LNCaP clone FGC (cell line): Measurements from ENCODE around the gene ZFHX3.

Experiments
- DNase-seq: peaks from one replicate; pipeline ENCODE4 v3.0.0-alpha.2; 2011; ENCODE audit warnings: low read depth
- H3K4me3 ChIP-seq: 2 replicates; pipeline ENCODE4 v1.5.1; 2011; ENCODE audit warnings: mild to moderate bottlenecking, low read depth, low read length, control low read depth
- TF ChIP-seq, protein P1 (sequence below): IDR thresholded peaks from 2 replicates; pipeline ENCODE4 v1.5.1; 2012; ENCODE audit warnings: mild to moderate bottlenecking; ENCODE audit not compliant: control insufficient read depth, insufficient read depth; ENCODE audit errors: extremely low read depth

Gene ZFHX3

DNA sequence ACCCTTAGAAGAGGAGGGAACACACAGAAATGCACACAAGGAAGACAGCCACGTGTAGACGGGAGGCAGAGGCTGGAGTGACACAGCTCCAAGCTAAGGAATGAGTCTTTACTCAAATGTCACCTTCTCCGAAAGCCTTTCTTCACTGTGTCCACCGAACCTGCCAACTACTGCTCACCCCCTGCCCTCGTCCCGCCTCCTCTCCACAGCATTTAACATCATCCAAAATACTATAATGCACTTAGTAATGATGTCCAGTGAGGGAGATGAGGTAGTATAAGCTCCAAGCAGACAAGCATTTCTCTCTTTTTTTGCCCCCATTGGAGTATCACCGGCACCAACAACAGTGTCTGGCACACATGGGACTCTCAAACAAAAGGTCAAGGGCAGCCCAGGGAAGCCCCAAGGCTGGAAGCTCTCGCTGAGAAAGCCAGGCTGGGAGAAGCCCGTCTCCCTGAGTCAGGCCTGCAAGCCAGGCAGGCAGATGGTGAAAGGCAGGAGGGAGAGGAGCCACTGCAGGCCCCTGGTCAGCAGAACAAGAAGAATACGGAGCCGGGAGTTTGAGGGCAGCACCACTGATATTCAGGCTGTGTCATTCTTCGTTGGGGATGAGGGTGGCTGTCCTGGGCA, 25.9 kb downstream of the ZFHX3 start:
- H3K4me3 ChIP-seq, result no peak overlapping the region
- DNase-seq, result no peak
- TF ChIP-seq, protein P1, sequence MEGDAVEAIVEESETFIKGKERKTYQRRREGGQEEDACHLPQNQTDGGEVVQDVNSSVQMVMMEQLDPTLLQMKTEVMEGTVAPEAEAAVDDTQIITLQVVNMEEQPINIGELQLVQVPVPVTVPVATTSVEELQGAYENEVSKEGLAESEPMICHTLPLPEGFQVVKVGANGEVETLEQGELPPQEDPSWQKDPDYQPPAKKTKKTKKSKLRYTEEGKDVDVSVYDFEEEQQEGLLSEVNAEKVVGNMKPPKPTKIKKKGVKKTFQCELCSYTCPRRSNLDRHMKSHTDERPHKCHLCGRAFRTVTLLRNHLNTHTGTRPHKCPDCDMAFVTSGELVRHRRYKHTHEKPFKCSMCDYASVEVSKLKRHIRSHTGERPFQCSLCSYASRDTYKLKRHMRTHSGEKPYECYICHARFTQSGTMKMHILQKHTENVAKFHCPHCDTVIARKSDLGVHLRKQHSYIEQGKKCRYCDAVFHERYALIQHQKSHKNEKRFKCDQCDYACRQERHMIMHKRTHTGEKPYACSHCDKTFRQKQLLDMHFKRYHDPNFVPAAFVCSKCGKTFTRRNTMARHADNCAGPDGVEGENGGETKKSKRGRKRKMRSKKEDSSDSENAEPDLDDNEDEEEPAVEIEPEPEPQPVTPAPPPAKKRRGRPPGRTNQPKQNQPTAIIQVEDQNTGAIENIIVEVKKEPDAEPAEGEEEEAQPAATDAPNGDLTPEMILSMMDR, result no peak

DNA sequence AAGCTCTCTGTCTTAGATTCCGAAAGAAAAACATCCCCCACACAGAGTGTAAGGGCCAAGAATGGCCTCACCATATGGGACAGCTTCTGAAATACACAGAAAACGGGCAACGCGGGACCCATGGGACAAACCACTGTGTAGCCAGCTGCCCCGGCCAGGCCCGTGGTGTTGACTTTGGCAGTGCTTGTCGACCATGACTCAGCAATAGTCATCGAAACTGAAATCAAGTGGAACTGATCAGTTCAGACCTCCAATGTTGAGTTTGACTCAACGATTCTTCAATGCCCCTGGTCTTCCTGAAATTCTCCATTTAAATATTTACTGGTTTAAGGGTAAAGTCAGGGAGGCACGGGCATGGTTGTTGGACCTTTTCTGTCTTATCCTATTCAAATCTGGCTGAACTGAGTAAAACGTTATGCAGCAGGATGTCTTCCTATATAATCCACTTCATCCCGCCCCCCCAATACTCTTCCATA, 27.5 kb downstream of the ZFHX3 start:
- DNase-seq, result peak; percentile 65
- TF ChIP-seq, protein P1, result no peak

DNA sequence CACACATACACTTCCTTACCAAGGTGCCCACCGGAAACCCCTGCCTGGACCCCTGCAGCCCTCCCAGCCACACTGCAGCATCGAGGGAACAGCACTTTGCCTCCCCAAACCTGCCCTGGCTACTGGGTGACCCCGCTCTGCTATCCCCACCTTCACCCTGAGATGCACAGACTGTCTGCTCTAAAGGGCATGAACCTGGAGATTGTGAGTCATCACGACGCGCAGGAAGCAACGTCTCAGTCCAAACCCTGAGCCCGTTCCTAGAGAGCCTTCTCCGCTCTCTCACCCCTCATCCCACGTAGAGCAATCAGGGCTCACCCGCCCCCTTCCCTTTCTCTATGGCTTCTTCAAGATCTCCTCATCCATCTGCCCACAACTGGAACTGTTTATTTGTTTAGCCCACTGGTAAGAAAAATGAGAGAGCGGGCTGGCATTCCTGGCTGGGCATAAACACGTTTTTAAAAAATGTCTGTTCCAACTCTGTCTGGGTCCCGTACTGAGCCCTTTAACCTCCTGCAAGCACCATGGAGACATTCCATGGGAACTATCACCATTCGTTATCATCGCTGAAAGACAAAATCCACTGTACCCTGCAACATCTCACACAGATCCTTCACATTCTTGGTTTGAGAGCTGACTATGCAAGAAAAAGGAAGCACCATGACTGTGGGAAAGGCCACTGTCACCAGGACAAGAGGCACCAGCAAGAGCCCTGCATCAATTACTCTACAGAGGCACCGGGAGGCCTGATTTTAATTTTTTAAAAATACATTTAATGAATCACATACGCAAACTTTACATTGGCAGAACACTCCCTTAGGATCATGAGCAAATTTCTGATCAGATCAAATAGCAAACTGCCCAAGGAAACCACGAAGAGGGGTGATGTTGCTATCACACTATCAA, 28.2 kb downstream of the ZFHX3 start:
- TF ChIP-seq, protein P1, result no peak
- H3K4me3 ChIP-seq, result no peak overlapping the region; the same call in 1 of the 2 replicates
- no peak for DNase-seq

More for the DNA sequence above, 27.5 kb downstream of the ZFHX3 start:
- no peak overlapping the region; the same call in 1 of the 2 replicates for H3K4me3 ChIP-seq

DNA sequence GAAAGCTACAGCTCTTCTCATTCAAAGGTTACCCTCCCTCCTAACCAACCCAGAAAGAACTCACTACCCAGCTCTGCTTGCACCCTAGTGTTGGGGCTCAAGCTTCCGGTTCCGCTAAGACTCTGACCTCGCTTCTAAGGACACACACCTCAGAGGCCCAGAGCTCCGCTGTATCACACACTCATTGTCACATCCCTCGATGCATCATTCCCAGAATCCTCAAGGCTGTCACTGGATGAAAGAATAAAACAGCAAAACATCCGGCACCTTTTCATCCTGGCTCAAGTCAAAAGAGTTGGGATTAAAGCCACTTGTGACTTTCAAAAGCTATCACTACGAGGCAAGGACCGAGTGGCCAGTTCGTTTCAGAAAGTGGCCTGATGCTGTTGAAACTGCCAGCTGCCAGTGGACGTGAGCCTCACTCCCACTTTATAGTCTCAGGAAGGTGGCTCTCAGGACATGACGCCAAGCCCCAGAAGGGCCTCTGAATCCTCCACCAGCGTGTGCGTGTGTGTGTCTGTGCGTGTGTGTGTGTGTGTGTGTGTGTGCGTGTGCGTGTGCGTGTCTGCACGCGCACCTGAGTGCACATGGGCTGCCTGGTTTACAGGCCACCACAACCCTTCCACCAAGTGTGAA, 29.0 kb downstream of the ZFHX3 start:
- no peak overlapping the region for H3K4me3 ChIP-seq
- DNase-seq, result no peak
- TF ChIP-seq, protein P1, result no peak

DNA sequence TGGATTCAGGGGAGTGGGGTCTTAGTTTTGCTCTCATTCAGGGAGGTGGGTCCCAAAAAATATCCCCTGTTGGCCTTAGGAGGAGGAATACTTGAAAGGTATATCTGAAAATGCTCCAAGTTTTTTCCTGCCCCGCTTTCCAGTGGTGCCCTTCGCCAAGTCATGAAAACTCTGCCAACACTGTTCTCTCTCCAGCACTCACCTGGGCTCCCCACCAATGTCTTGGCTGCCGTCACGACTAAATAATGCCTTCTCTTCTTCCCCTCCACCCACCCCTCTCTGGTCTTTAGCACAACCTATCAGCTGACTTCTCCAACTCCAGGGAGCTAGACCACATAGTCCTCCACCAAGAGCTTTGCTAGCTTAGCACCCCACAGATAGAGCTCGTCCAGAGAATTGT, 30.6 kb downstream of the ZFHX3 start:
- DNase-seq, result no peak
- TF ChIP-seq, protein P1, result no peak
- no peak overlapping the region for H3K4me3 ChIP-seq

DNA sequence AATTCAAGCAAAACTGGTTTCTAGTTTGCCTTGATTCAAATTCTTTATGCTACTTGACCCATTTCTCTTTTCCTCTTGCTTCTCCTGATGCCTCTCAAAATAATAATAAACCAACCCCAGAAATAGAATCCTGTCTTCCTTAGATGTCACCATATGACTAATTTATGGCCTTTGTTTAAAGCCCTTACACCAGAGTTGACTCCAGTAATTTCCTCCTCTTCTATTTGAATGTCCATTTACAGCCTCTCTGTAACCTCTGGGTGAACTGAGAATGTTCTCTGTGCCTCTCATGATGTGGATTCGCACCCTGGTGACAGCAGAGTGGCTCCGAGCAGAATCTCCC, 31.5 kb downstream of the ZFHX3 start:
- H3K4me3 ChIP-seq, result no peak overlapping the region
- no peak for DNase-seq
- TF ChIP-seq, protein P1, result no peak
